HCT116 (cell line): Measurements from ENCODE around the gene ZNF319. TPM values are rescaled to one million over a fixed set of nuclear protein-coding genes. Genes with fewer than 3 reads are reported as not detected.

Source experiments
- ATAC-seq: fragments of 200-7000 bp; cut with Tn5 transposase; 2 replicates; pipeline ENCODE4 v1.9.1; 2020; ENCODE audit warnings: mild to moderate bottlenecking, moderate library complexity
- BruUV-seq: library from RNA; stranded (reverse); fragments of 400-500 nt; replicated peaks from 2 replicates; lab custom pipeline; 2021; lab: Mats Ljungman, UMichigan
- CTCF ChIA-PET: fragments of 300-600 bp; sonication (Branson Sonifier 250); formaldehyde crosslinking; loops from one replicate; lab custom pipeline; 2021; ENCODE audit warnings: antibody characterized with exemption; lab: Charles Lee
- POLR2A ChIA-PET: fragments of 300-600, 350-600 bp; sonication (Branson Sonifier 250); formaldehyde crosslinking; loops from one replicate; lab custom pipeline; 2021; ENCODE audit warnings: antibody characterized with exemption; lab: Charles Lee
- RAD21 ChIA-PET, 2 experiments: fragments of 300-600 bp; sonication (Branson Sonifier 250); formaldehyde crosslinking; loops; one replicate each; lab custom pipeline; 2023; ENCODE audit warnings: low total read pairs in 2 of 2; ENCODE audit not compliant: uncharacterized antibody in 2 of 2, unreplicated experiment in 2 of 2, low non-redundant PET in 1 of 2; lab: Charles Lee
- DNase-seq: peaks from one replicate; pipeline ENCODE4 v3.0.0-alpha.2; 2010; ENCODE audit warnings: low read depth, low spot score
- H2AFZ ChIP-seq: fragments of 200-600 bp; shearing (Covaris generic), sonication (generic); 2 replicates; pipeline ENCODE4 v1.6.1; 2017; ENCODE audit warnings: low read depth, mixed run types, mixed read lengths, antibody characterized with exemption, low read length; ENCODE audit not compliant: poor library complexity, severe bottlenecking
- H3K27ac ChIP-seq: 2 replicates; pipeline ENCODE4 v1.5.1; 2012; ENCODE audit warnings: low read depth, low read length
- H3K27me3 ChIP-seq: fragments of 200-600 bp; sonication (generic); 2 replicates; pipeline ENCODE4 v1.6.1; 2016; ENCODE audit warnings: mixed run types, low read length, mixed read lengths; ENCODE audit not compliant: insufficient read depth
- H3K36me3 ChIP-seq, 2 experiments: fragments of 200-500 bp in 1 of 2; fragments of 200-600 bp in 1 of 2; sonication (Bioruptor generic) in 1 of 2; sonication (generic) in 1 of 2; 2 replicates each; pipeline versions ENCODE4 v1.5.1 to v1.6.1; 2014 to 2016; ENCODE audit warnings: low read length in 2 of 2, inconsistent platforms in 1 of 2, mixed read lengths in 1 of 2, mixed run types in 1 of 2; ENCODE audit not compliant: insufficient read depth in 2 of 2, control insufficient read depth in 1 of 2
- H3K4me1 ChIP-seq, 2 experiments: fragments of 200-600 bp in 1 of 2; sonication (generic) in 1 of 2; 2 replicates each; pipeline versions ENCODE4 v1.5.1 to v1.6.1; 2012 to 2017; ENCODE audit warnings: low read length in 2 of 2, inconsistent platforms in 1 of 2, mild to moderate bottlenecking in 1 of 2, mixed read lengths in 1 of 2, mixed run types in 1 of 2, moderate library complexity in 1 of 2; ENCODE audit not compliant: insufficient read depth in 2 of 2, control insufficient read depth in 1 of 2
- H3K4me2 ChIP-seq: fragments of 200-600 bp; sonication (generic); 2 replicates; pipeline ENCODE4 v1.6.1; 2017; ENCODE audit warnings: mixed run types, low read length, mixed read lengths
- H3K4me3 ChIP-seq, 2 experiments: fragments of 200-600 bp in 1 of 2; sonication (generic) in 1 of 2; replicated peaks in 1 of 2; 2 replicates each; pipeline ENCODE4 v1.5.1; 2011 to 2016; ENCODE audit warnings: low read length in 2 of 2, control low read depth in 1 of 2, low read depth in 1 of 2, mild to moderate bottlenecking in 1 of 2, mixed read lengths in 1 of 2, mixed run types in 1 of 2
- H3K79me2 ChIP-seq: fragments of 200-600 bp; sonication (generic); 2 replicates; pipeline ENCODE4 v1.6.1; 2017; ENCODE audit warnings: mild to moderate bottlenecking, mixed run types, low read length, moderate library complexity, mixed read lengths; ENCODE audit not compliant: insufficient read depth
- H3K9ac ChIP-seq: fragments of 200-600 bp; sonication (generic); 2 replicates; pipeline ENCODE4 v1.6.1; 2016; ENCODE audit warnings: low read length, mixed read lengths
- H3K9me2 ChIP-seq: fragments of 200-600 bp; sonication (generic), shearing (Covaris generic); 2 replicates; pipeline ENCODE4 v1.6.1; 2017; ENCODE audit warnings: mixed run types, mild to moderate bottlenecking, moderate library complexity; ENCODE audit not compliant: insufficient read depth
- H3K9me3 ChIP-seq, 2 experiments: fragments of 200-500 bp in 1 of 2; fragments of 200-600 bp in 1 of 2; sonication (Bioruptor generic) in 1 of 2; sonication (generic) in 1 of 2; 2 replicates each; pipeline ENCODE4 v1.6.1; 2014 to 2017; ENCODE audit warnings: low read length in 2 of 2, mixed read lengths in 2 of 2, inconsistent platforms in 1 of 2, low read depth in 1 of 2, mild to moderate bottlenecking in 1 of 2, mixed run types in 1 of 2, moderate library complexity in 1 of 2; ENCODE audit not compliant: control insufficient read depth in 1 of 2, insufficient read depth in 1 of 2
- H4K20me1 ChIP-seq: fragments of 200-600 bp; sonication (generic), shearing (Covaris generic); 2 replicates; pipeline ENCODE4 v1.6.1; 2017; ENCODE audit warnings: mixed run types, mild to moderate bottlenecking, moderate library complexity; ENCODE audit not compliant: insufficient read depth
- EGR1 ChIP-seq: IDR thresholded peaks from 2 replicates; pipeline ENCODE4 v1.6.1; 2012; ENCODE audit warnings: low read depth
- ELF1 ChIP-seq: IDR thresholded peaks from 2 replicates; pipeline ENCODE4 v1.6.1; 2012; ENCODE audit warnings: low read depth, borderline replicate concordance
- EZH2 ChIP-seq: fragments of 200-600 bp; sonication (generic); IDR thresholded peaks from 2 replicates; pipeline ENCODE4 v1.6.1; 2017; ENCODE audit warnings: antibody characterized with exemption, mixed run types
- RAD21 ChIP-seq: IDR thresholded peaks from 2 replicates; pipeline ENCODE4 v1.6.1; 2012; ENCODE audit warnings: low read depth, mild to moderate bottlenecking
- SIN3A ChIP-seq: IDR thresholded peaks from 2 replicates; pipeline ENCODE4 v1.6.1; 2012; ENCODE audit warnings: low read depth
- SRF ChIP-seq: IDR thresholded peaks from 2 replicates; pipeline ENCODE4 v1.6.1; 2012; ENCODE audit warnings: low read depth
- YY1 ChIP-seq: IDR thresholded peaks from 2 replicates; pipeline ENCODE4 v1.6.1; 2011; ENCODE audit warnings: low read length, low read depth, moderate library complexity, mild to moderate bottlenecking; ENCODE audit not compliant: insufficient replicate concordance; ENCODE audit errors: extremely low read depth
- ZNF274 ChIP-seq: fragments of 200-500 bp; sonication (Bioruptor generic); IDR thresholded peaks from 2 replicates; pipeline ENCODE4 v1.6.1; 2014; ENCODE audit warnings: mild to moderate bottlenecking, low read depth, low read length, inconsistent platforms
- intact Hi-C: fragments of 100-400 bp; cut with micrococcal nuclease; formaldehyde crosslinking; loops from 2 replicates; pipeline ENCODE4 v1.10.0; 2022
- total RNA-seq: library from RNA; stranded (reverse); gene quantifications from one replicate; pipeline ENCODE4 v1.2.1, GENCODE V29; 2021; ENCODE audit not compliant: unreplicated experiment
- TF ChIP-seq, protein P1 (sequence below): IDR thresholded peaks from 2 replicates; pipeline ENCODE4 v1.6.1; 2011; ENCODE audit warnings: mild to moderate bottlenecking, low read length, moderate library complexity; ENCODE audit not compliant: insufficient replicate concordance; ENCODE audit errors: extremely low read depth
- TF ChIP-seq, protein P2 (sequence below), 3 experiments: fragments of 200-600 bp in 1 of 3; sonication (generic) in 1 of 3; IDR thresholded peaks in 2 of 3; conservative IDR thresholded peaks in 1 of 3; 2 replicates each; pipeline ENCODE4 v1.5.1; 2012 to 2017; ENCODE audit warnings: low read depth in 2 of 3, low read length in 2 of 3, antibody characterized with exemption in 1 of 3, borderline replicate concordance in 1 of 3, control low read depth in 1 of 3, mild to moderate bottlenecking in 1 of 3, mixed read lengths in 1 of 3, mixed run types in 1 of 3, moderate library complexity in 1 of 3; ENCODE audit not compliant: insufficient read depth in 1 of 3
- TF ChIP-seq, protein P3 (sequence below): IDR thresholded peaks from 2 replicates; pipeline ENCODE4 v1.6.1; 2012; ENCODE audit warnings: low read depth
- TF ChIP-seq, protein P4 (sequence below): IDR thresholded peaks from 2 replicates; pipeline ENCODE4 v1.6.1; 2012
- TF ChIP-seq, protein P5 (sequence below): IDR thresholded peaks from 2 replicates; pipeline ENCODE4 v1.6.1; 2012

The ZNF319 gene
- total RNA-seq, 1 experiment from 2014 or later: 7.1 TPM

DNA sequence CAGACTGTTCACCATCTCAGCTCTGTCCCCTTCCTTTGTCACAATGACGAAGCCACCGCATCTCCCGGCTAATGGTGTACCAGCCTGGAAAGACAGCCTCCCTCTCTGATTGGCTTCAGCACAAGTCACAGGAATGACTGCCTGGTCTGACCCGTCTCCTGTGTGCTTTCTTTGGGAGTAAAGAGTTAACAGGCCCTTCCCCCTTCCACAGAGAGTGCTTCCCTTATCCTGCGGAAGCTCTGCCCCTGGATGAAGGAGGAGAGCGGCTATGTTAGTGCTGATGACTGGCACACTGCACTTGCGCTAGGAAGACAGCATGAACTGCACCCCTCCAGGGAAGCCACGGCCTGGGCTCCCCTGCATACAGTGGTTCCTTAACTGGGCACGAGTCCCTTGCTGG, 12.0 kb upstream of the ZNF319 start (continued):
- no peak for TF ChIP-seq SIN3A
- TF ChIP-seq, protein P1, sequence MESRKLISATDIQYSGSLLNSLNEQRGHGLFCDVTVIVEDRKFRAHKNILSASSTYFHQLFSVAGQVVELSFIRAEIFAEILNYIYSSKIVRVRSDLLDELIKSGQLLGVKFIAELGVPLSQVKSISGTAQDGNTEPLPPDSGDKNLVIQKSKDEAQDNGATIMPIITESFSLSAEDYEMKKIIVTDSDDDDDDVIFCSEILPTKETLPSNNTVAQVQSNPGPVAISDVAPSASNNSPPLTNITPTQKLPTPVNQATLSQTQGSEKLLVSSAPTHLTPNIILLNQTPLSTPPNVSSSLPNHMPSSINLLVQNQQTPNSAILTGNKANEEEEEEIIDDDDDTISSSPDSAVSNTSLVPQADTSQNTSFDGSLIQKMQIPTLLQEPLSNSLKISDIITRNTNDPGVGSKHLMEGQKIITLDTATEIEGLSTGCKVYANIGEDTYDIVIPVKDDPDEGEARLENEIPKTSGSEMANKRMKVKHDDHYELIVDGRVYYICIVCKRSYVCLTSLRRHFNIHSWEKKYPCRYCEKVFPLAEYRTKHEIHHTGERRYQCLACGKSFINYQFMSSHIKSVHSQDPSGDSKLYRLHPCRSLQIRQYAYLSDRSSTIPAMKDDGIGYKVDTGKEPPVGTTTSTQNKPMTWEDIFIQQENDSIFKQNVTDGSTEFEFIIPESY: no peak
- TF ChIP-seq, protein P2, sequence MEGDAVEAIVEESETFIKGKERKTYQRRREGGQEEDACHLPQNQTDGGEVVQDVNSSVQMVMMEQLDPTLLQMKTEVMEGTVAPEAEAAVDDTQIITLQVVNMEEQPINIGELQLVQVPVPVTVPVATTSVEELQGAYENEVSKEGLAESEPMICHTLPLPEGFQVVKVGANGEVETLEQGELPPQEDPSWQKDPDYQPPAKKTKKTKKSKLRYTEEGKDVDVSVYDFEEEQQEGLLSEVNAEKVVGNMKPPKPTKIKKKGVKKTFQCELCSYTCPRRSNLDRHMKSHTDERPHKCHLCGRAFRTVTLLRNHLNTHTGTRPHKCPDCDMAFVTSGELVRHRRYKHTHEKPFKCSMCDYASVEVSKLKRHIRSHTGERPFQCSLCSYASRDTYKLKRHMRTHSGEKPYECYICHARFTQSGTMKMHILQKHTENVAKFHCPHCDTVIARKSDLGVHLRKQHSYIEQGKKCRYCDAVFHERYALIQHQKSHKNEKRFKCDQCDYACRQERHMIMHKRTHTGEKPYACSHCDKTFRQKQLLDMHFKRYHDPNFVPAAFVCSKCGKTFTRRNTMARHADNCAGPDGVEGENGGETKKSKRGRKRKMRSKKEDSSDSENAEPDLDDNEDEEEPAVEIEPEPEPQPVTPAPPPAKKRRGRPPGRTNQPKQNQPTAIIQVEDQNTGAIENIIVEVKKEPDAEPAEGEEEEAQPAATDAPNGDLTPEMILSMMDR (IDR thresholded peaks at IDR 0.05 in 2 of 3, conservative IDR thresholded peaks at IDR 0.05 in 1 of 3; ENCODE audit: borderline replicate concordance in 1 of 3, insufficient read depth in 1 of 3, low read depth in 2 of 3, low read length in 2 of 3): no peak
- TF ChIP-seq ELF1: no peak
- TF ChIP-seq, all 23 proteins: peak for 0

DNA sequence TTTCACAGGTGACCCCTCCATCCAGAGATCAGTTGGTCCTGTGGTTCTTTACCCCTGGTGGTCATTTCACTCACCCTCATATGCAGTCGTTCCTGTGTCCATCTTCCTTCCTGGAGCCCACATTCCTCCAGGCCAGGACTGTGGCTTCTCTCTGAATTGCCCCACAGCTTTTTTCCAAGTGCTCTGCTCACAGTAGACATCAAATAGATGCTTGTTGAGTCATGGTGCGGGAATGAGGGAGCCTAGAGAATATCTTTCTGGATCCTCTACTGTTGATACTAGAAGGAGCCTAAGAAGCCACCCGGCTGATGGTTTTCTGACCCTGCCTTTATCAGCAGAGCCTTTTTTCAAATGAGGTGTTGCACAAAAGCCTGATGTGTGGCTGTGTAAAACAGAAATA, 11.2 kb upstream of the ZNF319 start:
- ChIA-PET RAD21 (no interaction called here), POLR2A (no interaction called here), CTCF (no interaction called here)
- Histone ChIP-seq H3K4me3 (no peak overlapping the region), H3K79me2 (peaks cover 11% of the 10 kb centered on the region; the same call in 1 of the 2 replicates), H4K20me1 (no peaks in the 10 kb centered on the region), H3K4me1 (peaks cover 0 to 9% of the 10 kb centered on the region in 2 experiments; a peak in 1 of 4 replicates), H3K27me3 (no peaks in the 10 kb centered on the region), H3K36me3 (peaks cover 21 to 30% of the 10 kb centered on the region in 2 experiments; a peak in 3 of 4 replicates), H3K9me2 (no peaks in the 10 kb centered on the region), H3K9ac (no peak overlapping the region), H3K9me3 (no peaks in the 10 kb centered on the region), H3K4me2 (peak overlapping the region; percentile 7; the same call in 1 of the 2 replicates), H3K27ac (no peak overlapping the region), H2AFZ (no peak overlapping the region)
- ATAC-seq: no peak
- intact Hi-C loops: no loop called here
- no peak for DNase-seq
- BruUV-seq: no TSS peak
- TF ChIP-seq SRF (no peak), EZH2 (no peak), EGR1 (no peak), YY1 (no peak), SIN3A (no peak), ELF1 (no peak), ZNF274 (no peak), RAD21 (no peak)
- TF ChIP-seq, protein P3, sequence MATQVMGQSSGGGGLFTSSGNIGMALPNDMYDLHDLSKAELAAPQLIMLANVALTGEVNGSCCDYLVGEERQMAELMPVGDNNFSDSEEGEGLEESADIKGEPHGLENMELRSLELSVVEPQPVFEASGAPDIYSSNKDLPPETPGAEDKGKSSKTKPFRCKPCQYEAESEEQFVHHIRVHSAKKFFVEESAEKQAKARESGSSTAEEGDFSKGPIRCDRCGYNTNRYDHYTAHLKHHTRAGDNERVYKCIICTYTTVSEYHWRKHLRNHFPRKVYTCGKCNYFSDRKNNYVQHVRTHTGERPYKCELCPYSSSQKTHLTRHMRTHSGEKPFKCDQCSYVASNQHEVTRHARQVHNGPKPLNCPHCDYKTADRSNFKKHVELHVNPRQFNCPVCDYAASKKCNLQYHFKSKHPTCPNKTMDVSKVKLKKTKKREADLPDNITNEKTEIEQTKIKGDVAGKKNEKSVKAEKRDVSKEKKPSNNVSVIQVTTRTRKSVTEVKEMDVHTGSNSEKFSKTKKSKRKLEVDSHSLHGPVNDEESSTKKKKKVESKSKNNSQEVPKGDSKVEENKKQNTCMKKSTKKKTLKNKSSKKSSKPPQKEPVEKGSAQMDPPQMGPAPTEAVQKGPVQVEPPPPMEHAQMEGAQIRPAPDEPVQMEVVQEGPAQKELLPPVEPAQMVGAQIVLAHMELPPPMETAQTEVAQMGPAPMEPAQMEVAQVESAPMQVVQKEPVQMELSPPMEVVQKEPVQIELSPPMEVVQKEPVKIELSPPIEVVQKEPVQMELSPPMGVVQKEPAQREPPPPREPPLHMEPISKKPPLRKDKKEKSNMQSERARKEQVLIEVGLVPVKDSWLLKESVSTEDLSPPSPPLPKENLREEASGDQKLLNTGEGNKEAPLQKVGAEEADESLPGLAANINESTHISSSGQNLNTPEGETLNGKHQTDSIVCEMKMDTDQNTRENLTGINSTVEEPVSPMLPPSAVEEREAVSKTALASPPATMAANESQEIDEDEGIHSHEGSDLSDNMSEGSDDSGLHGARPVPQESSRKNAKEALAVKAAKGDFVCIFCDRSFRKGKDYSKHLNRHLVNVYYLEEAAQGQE: no peak
- TF ChIP-seq, protein P4, sequence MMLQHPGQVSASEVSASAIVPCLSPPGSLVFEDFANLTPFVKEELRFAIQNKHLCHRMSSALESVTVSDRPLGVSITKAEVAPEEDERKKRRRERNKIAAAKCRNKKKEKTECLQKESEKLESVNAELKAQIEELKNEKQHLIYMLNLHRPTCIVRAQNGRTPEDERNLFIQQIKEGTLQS: no peak
- TF ChIP-seq, protein P1: no peak
- TF ChIP-seq, protein P5, sequence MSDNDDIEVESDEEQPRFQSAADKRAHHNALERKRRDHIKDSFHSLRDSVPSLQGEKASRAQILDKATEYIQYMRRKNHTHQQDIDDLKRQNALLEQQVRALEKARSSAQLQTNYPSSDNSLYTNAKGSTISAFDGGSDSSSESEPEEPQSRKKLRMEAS: no peak
